Psoas muscle (tissue), 8 donors: ENCODE measurements around the gene NPLOC4. TPM values are rescaled to one million over a fixed set of nuclear protein-coding genes. Genes with fewer than 3 reads are reported as not detected.

ENCODE experiments used
- ATAC-seq, 4 donors: fragments of 200-7000 bp; cut with Tn5 transposase; one replicate each; pipeline ENCODE4 v1.9.1; 2020; ENCODE audit warnings: moderate library complexity in 3 of 4, mild to moderate bottlenecking in 2 of 4
- DNase-seq, 2 donors: peaks; one replicate each; pipeline ENCODE4 v3.0.0-alpha.2; 2020
- H3K27ac ChIP-seq: fragments of 200-600 bp; one replicate; pipeline ENCODE4 v1.8.0; 2022
- H3K27me3 ChIP-seq, 3 donors: fragments of 200-600 bp in 1 of 3; one replicate each; pipeline versions ENCODE4 v1.6.1 to v1.8.0; 2013 to 2022; ENCODE audit warnings: low read length in 2 of 3, mild to moderate bottlenecking in 2 of 3, moderate library complexity in 1 of 3; ENCODE audit not compliant: insufficient read depth in 3 of 3
- H3K36me3 ChIP-seq, 2 donors: fragments of 200-600 bp in 1 of 2; one replicate each; pipeline versions ENCODE4 v1.6.1 to v1.8.0; 2013 to 2022; ENCODE audit warnings: low read depth in 1 of 2, mild to moderate bottlenecking in 1 of 2, moderate library complexity in 1 of 2; ENCODE audit not compliant: insufficient read depth in 1 of 2
- H3K4me1 ChIP-seq: fragments of 200-600 bp; one replicate; pipeline ENCODE4 v1.8.0; 2022
- H3K4me3 ChIP-seq: fragments of 200-600 bp; one replicate; pipeline ENCODE4 v1.8.0; 2022; ENCODE audit warnings: mild to moderate bottlenecking
- H3K9me3 ChIP-seq: fragments of 200-600 bp; one replicate; pipeline ENCODE4 v1.8.0; 2022
- WGBS, 3 donors: extraction: QIAGEN DNeasy Blood & Tissue Kit; methylation state at CpG; one replicate each; pipeline versions ENCODE4 v1.1.6 to v1.1.7; 2013; 5-methylcytosine and 5-hydroxymethylcytosine counted together
- intact Hi-C, 2 donors: fragments of 100-400 bp; cut with DNase I; formaldehyde crosslinking; loops; one replicate each; pipeline versions ENCODE4 v1.11.0 to v1.14.2; 2022
- long read RNA-seq, 2 donors: library from polyadenylated mRNA; unstranded; transcript quantifications; one replicate each; pipeline ENCODE4 v2.0.0, GENCODE V29; 2021
- polyA plus RNA-seq, 3 donors: library from polyadenylated mRNA; stranded (reverse); fragments of 200-250 nt; gene quantifications; one replicate each; pipeline ENCODE4 v1.2.3, GENCODE V29; 2013
- total RNA-seq, 4 donors: library from RNA; stranded (reverse); fragmentation: NEBNext Ultra II Directional in 2 of 4; extraction: Animal tissue kit (Norgen Biotek cat#: 25700) in 2 of 4; gene quantifications; one replicate each; pipeline versions ENCODE4 v1.2.1 to v1.2.4, GENCODE V29; 2021 to 2023
- TF ChIP-seq, protein P1 (sequence below): fragments of 200-600 bp; IDR thresholded peaks from one replicate; pipeline ENCODE4 v1.8.0; 2022; ENCODE audit warnings: antibody characterized with exemption
- donor health status: healthy with polysubstance abuse.
- donor health status: DM: no; HTN: no; CAD: no; lungs with moderate emphysema.
- donor health status: Bipolar disorder and iron deficiency.
- donor health status: healthy.
- donor health status: DM: yes; HTN: yes; CAD: no.
- donor health status: DM: no; HTN: no; CAD: no.
- donor health status: DM: no; HTN: no; CAD: no.
- donor health status: DM: yes; HTN: yes; CAD: no.

NPLOC4 gene
- total RNA-seq (100 to 1,000 TPM; 151 to 324 (median 219) TPM), polyA plus RNA-seq (100 to 1,000 TPM in 2 of 3 donors, 10 to 100 TPM in 1; 87.3 to 414 (median 117) TPM)
- long read RNA-seq, donor 1, full-length matches to known transcripts, result 81 of 181 reads
- long read RNA-seq, donor 1, partial matches to known transcripts, result 7 of 181 reads
- long read RNA-seq, donor 1, other reads (novel, unspliced or antisense), result 93 of 181 reads
- long read RNA-seq, donor 2, full-length matches to known transcripts, result 144 of 480 reads
- long read RNA-seq, donor 2, partial matches to known transcripts, result 52 of 480 reads
- long read RNA-seq, donor 2, other reads (novel, unspliced or antisense), result 284 of 480 reads

DNA sequence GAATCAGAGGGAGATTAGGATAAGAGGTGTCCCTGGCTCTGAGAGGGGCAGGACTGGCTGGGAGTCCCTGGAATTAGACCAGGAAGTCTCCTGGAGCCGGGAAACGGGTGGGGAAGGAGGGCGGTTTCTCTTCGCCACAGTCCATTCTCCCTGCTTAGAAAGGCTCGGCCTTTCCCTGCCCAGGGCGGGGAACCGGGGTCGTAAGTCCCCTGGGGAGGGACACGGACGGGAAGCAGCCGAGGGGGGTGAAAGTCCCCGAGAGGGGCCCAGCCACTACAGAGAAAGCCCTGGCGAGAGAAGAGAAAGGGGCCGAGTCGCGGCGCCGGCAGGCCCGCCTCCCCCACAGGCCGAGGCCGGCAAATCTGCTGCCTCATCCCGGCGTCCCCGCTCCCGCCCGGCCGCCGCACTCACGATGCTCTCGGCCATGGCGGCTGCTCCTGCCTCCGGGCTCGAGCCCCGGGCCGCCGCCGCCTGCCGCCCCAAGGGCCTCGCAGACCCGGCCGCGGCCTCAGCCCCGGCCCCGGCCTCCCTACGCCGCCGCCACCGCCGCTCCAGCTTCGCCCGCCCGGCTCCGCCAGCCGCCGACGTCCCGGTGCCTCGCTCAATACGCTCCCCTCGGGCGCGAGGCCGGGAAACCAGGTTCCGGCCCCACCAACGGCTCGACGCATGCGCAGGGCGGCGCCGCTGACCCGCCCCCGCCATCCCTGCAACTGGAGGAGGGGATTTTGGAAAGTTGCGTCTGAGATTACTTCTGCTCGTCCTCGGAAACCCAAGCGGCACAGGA lies at the start of gene NPLOC4, which contains the start of gene TSPAN10:
NPLOC4 (minus strand) TSS at position 608 of the 784 bp plus-strand sequence; CDS start at position 426, 182 bp downstream.
TSPAN10 (plus strand) TSS at position 692 of the 784 bp plus-strand sequence. CDS start 5,217 bp downstream, outside the sequence.
- peak within 1 kb of the TSS; percentile 94 for H3K4me3 ChIP-seq
- H3K36me3 ChIP-seq, result peaks cover 0 to 19% of the 10 kb centered on the region in 2 donors
- ATAC-seq (peak; percentile 73 to 80 (median 77)), DNase-seq (peak; percentile 87 to 91)
- TF ChIP-seq, protein P1, sequence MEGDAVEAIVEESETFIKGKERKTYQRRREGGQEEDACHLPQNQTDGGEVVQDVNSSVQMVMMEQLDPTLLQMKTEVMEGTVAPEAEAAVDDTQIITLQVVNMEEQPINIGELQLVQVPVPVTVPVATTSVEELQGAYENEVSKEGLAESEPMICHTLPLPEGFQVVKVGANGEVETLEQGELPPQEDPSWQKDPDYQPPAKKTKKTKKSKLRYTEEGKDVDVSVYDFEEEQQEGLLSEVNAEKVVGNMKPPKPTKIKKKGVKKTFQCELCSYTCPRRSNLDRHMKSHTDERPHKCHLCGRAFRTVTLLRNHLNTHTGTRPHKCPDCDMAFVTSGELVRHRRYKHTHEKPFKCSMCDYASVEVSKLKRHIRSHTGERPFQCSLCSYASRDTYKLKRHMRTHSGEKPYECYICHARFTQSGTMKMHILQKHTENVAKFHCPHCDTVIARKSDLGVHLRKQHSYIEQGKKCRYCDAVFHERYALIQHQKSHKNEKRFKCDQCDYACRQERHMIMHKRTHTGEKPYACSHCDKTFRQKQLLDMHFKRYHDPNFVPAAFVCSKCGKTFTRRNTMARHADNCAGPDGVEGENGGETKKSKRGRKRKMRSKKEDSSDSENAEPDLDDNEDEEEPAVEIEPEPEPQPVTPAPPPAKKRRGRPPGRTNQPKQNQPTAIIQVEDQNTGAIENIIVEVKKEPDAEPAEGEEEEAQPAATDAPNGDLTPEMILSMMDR, result no peak
- H3K9me3 ChIP-seq, result no peaks in the 10 kb centered on the region
- no peaks in the 10 kb centered on the region for H3K27me3 ChIP-seq
- H3K27ac ChIP-seq, result peak within 1 kb of the TSS; percentile 95
- H3K4me1 ChIP-seq, result peaks cover 40% of the 10 kb centered on the region
- 0% methylated on average over 50 to 77 of the region's 77 CpGs for WGBS, 3 donors
- intact Hi-C loops, result loop anchor here (2.0 to 5.0 kb wide), 2 partner anchors 30 to 46 kb away; partner anchors contain the start of genes CCDC137 (in 2 of the 2), OXLD1 (in 2 of the 2), ARL16 (in 1 of the 2) and HGS (in 1 of the 2)

DNA sequence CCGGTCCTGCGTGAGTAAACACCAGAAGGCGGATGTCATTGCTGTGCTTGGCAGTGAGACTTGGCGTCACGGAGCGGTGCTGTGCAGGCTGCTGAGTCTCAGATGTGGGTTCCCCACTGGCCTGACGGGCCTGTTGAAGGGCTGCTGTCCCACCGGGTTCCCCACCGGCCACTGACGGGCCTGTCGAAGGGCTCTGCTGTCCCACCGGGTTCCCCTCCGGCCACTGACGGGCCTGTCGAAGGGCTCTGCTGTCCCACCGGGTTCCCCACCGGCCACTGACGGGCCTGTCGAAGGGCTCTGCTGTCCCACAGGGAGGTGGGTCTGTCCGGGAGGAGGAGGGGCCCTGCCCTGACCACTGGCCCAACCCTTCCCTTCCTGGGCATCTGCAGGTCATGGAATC lies 49.7 kb upstream of the NPLOC4 start:
- intact Hi-C loops, result no loop called here
- TF ChIP-seq, protein P1, result no peak
- WGBS, 3 donors, result 89 to 92% (median 91%) methylated on average over 17 to 20 of the region's 20 CpGs
- Histone ChIP-seq H3K27ac (no peak overlapping the region), H3K27me3 (no peaks in the 10 kb centered on the region), H3K36me3 (peaks cover 8 to 63% of the 10 kb centered on the region in 2 donors), H3K4me3 (no peak overlapping the region), H3K9me3 (no peaks in the 10 kb centered on the region), H3K4me1 (peaks cover 15% of the 10 kb centered on the region)
- peak in 1 of 2 donors; percentile 51 for DNase-seq
- ATAC-seq, result no peak

DNA sequence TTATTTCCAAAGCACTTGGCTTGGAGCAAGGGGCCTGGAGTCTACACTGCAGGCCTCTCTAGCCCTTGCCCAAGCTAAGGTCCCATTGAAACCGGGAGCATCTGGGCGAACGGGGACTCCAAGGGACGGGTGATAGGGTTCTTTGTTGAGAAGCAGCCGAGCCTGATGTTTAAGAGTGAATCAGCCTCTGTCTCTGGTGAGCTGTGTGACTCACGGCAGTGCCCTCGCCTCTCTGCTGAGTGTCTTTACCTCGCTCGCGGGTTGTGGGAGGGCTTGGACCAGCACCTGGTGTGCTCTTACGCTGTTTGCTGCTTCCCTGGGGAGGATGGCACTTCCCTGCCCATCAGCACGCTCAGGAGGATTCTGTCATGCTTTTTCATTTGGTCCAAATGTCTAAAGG lies 48.2 kb upstream of the NPLOC4 start:
- WGBS, 3 donors, result 70 to 74% (median 74%) methylated on average over 12 of the region's 12 CpGs
- no peak for ATAC-seq
- Histone ChIP-seq H3K36me3 (peaks cover 8 to 54% of the 10 kb centered on the region in 2 donors), H3K27me3 (no peaks in the 10 kb centered on the region), H3K27ac (peak overlapping the region; percentile 84), H3K4me3 (peak overlapping the region; percentile 97), H3K4me1 (peaks cover 15% of the 10 kb centered on the region), H3K9me3 (no peaks in the 10 kb centered on the region)
- peak in 1 of 2 donors; percentile 50 for DNase-seq
- intact Hi-C loops, result no loop called here
- TF ChIP-seq, protein P1, result no peak

DNA sequence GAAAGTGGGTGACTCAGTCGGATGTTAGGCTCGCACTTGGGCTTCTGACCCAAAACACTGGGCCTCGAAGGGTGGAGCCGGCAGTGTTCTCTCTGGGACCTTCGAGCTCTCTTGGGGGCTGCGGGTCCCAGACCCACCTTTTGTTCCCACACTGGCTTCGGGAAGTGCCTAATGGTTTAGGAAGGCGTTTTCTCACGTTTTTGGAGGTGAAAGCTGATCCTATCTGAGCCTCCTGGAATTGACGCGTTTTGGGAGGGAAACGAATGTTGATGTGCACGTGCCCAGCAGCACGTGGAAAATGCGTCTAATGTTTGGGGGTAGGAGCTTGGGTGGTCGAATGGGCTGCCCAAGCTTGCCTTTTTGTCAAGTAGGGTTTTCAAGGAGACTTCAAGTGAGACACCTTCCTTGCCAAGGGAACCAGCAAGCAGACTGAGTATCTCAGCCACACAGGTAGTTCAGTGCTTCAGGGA lies 47.6 kb upstream of the NPLOC4 start:
- Histone ChIP-seq H3K4me3 (peak overlapping the region; percentile 97), H3K9me3 (no peaks in the 10 kb centered on the region), H3K27me3 (no peaks in the 10 kb centered on the region), H3K27ac (peak overlapping the region; percentile 84), H3K4me1 (peaks cover 15% of the 10 kb centered on the region), H3K36me3 (peaks cover 8 to 47% of the 10 kb centered on the region in 2 donors)
- intact Hi-C loops, result loop anchor here in 1 of 2 donors (5.0 kb wide), 1 partner anchor 47 kb away; the partner anchor contains the start of genes NPLOC4 and TSPAN10
- TF ChIP-seq, protein P1, result no peak
- ATAC-seq (peak in 1 of 4 donors; percentile 12), DNase-seq (no peak)
- 1 to 5% (median 2%) methylated on average over 16 of the region's 16 CpGs for WGBS, 3 donors
